ENCODE data around the gene IMMP2L. TPM values are rescaled to one million over a fixed set of nuclear protein-coding genes. Genes with fewer than 3 reads are reported as not detected.

The IMMP2L gene
- total RNA-seq, 1 experiment from 2014 or later, result 13.6 TPM

DNA sequence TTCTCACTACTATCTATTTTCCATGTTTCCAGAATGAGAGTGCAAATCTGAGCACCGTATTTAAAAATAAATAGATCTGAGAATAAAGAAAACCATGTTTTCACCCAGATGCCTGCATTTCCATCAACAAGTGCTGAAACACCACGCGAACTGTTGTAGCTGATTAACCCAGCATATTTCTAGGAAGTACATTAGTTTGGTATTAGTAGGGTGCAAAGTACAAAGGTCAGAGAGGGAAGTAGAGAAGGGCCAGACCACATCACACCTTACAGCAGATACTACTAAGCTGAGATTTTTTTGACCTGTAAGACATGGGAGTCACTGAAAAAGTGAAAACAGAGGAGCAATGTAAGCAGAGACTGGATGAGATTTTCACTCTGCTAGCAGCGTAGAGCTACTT lies 181.3 kb downstream of the IMMP2L start:
- Mint-ChIP-seq H3K4me3 (no peak overlapping the region), H3K27me3 (ENCODE audit: low read depth) (no peaks in the 10 kb centered on the region), H3K4me1 (no peaks in the 10 kb centered on the region), H3K36me3 (no peaks in the 10 kb centered on the region), H3K27ac (no peak overlapping the region), H3K9me3 (no peaks in the 10 kb centered on the region)
- no peak for DNase-seq (ENCODE audit: low spot score)
- ChIA-PET POLR2A (no interaction called here), CTCF (no interaction called here)
- no peak for ATAC-seq
- TF ChIP-seq, protein P1, sequence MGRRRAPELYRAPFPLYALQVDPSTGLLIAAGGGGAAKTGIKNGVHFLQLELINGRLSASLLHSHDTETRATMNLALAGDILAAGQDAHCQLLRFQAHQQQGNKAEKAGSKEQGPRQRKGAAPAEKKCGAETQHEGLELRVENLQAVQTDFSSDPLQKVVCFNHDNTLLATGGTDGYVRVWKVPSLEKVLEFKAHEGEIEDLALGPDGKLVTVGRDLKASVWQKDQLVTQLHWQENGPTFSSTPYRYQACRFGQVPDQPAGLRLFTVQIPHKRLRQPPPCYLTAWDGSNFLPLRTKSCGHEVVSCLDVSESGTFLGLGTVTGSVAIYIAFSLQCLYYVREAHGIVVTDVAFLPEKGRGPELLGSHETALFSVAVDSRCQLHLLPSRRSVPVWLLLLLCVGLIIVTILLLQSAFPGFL (CRISPR knock-in tag; IDR thresholded peaks at IDR 0.05; ENCODE audit: borderline replicate concordance), result no peak
- TF ChIP-seq, protein P2, sequence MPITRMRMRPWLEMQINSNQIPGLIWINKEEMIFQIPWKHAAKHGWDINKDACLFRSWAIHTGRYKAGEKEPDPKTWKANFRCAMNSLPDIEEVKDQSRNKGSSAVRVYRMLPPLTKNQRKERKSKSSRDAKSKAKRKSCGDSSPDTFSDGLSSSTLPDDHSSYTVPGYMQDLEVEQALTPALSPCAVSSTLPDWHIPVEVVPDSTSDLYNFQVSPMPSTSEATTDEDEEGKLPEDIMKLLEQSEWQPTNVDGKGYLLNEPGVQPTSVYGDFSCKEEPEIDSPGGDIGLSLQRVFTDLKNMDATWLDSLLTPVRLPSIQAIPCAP (CRISPR knock-in tag; IDR thresholded peaks at IDR 0.05), result no peak
- no peak for TF ChIP-seq ZNF425 (CRISPR knock-in tag; conservative IDR thresholded peaks at IDR 0.05)
- TF ChIP-seq CREB1 (CRISPR knock-in tag; IDR thresholded peaks at IDR 0.05), result no peak
- TF ChIP-seq ATF2 (CRISPR knock-in tag; IDR thresholded peaks at IDR 0.05; ENCODE audit: borderline replicate concordance, low read depth), result no peak
- no peak for TF ChIP-seq ESRRA (CRISPR knock-in tag; IDR thresholded peaks at IDR 0.05; ENCODE audit: borderline replicate concordance)
- no peak for TF ChIP-seq ATF3 (CRISPR knock-in tag; conservative IDR thresholded peaks at IDR 0.05)
- TF ChIP-seq NFE2L1 (CRISPR knock-in tag; IDR thresholded peaks at IDR 0.05), result no peak
- TF ChIP-seq RORB (CRISPR knock-in tag; IDR thresholded peaks at IDR 0.05), result no peak
- no peak for TF ChIP-seq ATF1 (CRISPR knock-in tag; IDR thresholded peaks at IDR 0.05)
- TF ChIP-seq RELA (CRISPR knock-in tag; IDR thresholded peaks at IDR 0.05; ENCODE audit: borderline replicate concordance), result no peak
- TF ChIP-seq EMX1 (CRISPR knock-in tag; IDR thresholded peaks at IDR 0.05), result no peak
- TF ChIP-seq JUN (CRISPR knock-in tag; IDR thresholded peaks at IDR 0.05), result no peak
- no peak for TF ChIP-seq FOXJ3 (CRISPR knock-in tag; IDR thresholded peaks at IDR 0.05; ENCODE audit: borderline replicate concordance)
- no peak for TF ChIP-seq USF1 (CRISPR knock-in tag; IDR thresholded peaks at IDR 0.05)
- TF ChIP-seq SP1 (CRISPR knock-in tag; conservative IDR thresholded peaks at IDR 0.05), result no peak
- no peak for TF ChIP-seq FOXP1 (CRISPR knock-in tag; IDR thresholded peaks at IDR 0.05; ENCODE audit: borderline replicate concordance)
- no peak for TF ChIP-seq AFF4 (CRISPR knock-in tag; IDR thresholded peaks at IDR 0.05; ENCODE audit: borderline replicate concordance)

All from WTC11 (cell line).